OCI-LY7 (cell line): ENCODE measurements around the gene DNAI1.

Source experiments
- CTCF ChIP-seq: fragments of 200-600 bp; sonication (generic); conservative IDR thresholded peaks from 2 replicates; pipeline ENCODE4 v1.5.1; 2014; ENCODE audit warnings: mild to moderate bottlenecking, antibody characterized with exemption, low read length, moderate library complexity, mixed read lengths
- EZH2phosphoT487 ChIP-seq: fragments of 200-600 bp; sonication (generic); IDR thresholded peaks from 2 replicates; pipeline ENCODE4 v1.6.1; 2018; ENCODE audit warnings: low read depth, borderline replicate concordance, mild to moderate bottlenecking, mixed run types, antibody characterized with exemption, low read length, moderate library complexity, mixed read lengths

GRCh38 chr9:34555002-34555348 lies 96.4 kb downstream of the DNAI1 start:
- TF ChIP-seq CTCF (no peak), EZH2phosphoT487 (no peak)
